OCI-LY1 (cell line): ENCODE results near the gene GPR171.

Source experiments
- H2AFZ ChIP-seq: fragments of 200-600 bp; sonication (generic), shearing (Covaris generic); 2 replicates; pipeline ENCODE4 v1.6.0; 2014; ENCODE audit warnings: antibody characterized with exemption, mild to moderate bottlenecking, low read length
- H3F3A ChIP-seq: fragments of 200-600 bp; sonication (generic), shearing (Covaris generic); 2 replicates; pipeline ENCODE4 v1.6.0; 2014; ENCODE audit warnings: mild to moderate bottlenecking, antibody characterized with exemption, low read length, moderate library complexity; ENCODE audit not compliant: insufficient read depth
- H3K27ac ChIP-seq: fragments of 200-600 bp; sonication (generic); 2 replicates; pipeline ENCODE4 v1.5.1; 2014; ENCODE audit warnings: low read length, mixed run types, mild to moderate bottlenecking, low read depth; ENCODE audit not compliant: poor library complexity, severe bottlenecking
- H3K27me3 ChIP-seq: fragments of 200-600 bp; sonication (generic); 2 replicates; pipeline ENCODE4 v1.6.0; 2014; ENCODE audit warnings: antibody characterized with exemption, mild to moderate bottlenecking, low read length, moderate library complexity; ENCODE audit not compliant: insufficient read depth
- H3K36me3 ChIP-seq: fragments of 200-600 bp; sonication (generic); 2 replicates; pipeline ENCODE4 v1.6.1; 2014; ENCODE audit warnings: mild to moderate bottlenecking, antibody characterized with exemption, low read length, moderate library complexity, mixed read lengths; ENCODE audit not compliant: insufficient read depth
- H3K4me1 ChIP-seq: fragments of 200-600 bp; sonication (generic); 2 replicates; pipeline ENCODE4 v1.5.1; 2014; ENCODE audit warnings: mild to moderate bottlenecking, low read length, moderate library complexity; ENCODE audit not compliant: insufficient read depth, severe bottlenecking
- H3K4me2 ChIP-seq: fragments of 200-600 bp; sonication (generic), shearing (Covaris generic); 2 replicates; pipeline ENCODE4 v1.6.1; 2014; ENCODE audit warnings: low read length
- H3K4me3 ChIP-seq: fragments of 200-600 bp; sonication (generic); 2 replicates; pipeline ENCODE4 v1.5.1; 2014; ENCODE audit warnings: low read length, low read depth, mild to moderate bottlenecking, mixed read lengths; ENCODE audit not compliant: poor library complexity, severe bottlenecking
- H3K79me2 ChIP-seq: fragments of 200-600 bp; shearing (Covaris generic); 2 replicates; pipeline ENCODE4 v1.6.1; 2016; ENCODE audit warnings: mixed run types, low read length, mixed read lengths; ENCODE audit not compliant: insufficient read depth
- H3K9ac ChIP-seq: fragments of 200-600 bp; sonication (generic), shearing (Covaris generic); 2 replicates; pipeline ENCODE4 v1.6.1; 2014; ENCODE audit warnings: mild to moderate bottlenecking, low read length, mixed read lengths
- H3K9me2 ChIP-seq: fragments of 200-600 bp; sonication (generic), shearing (Covaris generic); 2 replicates; pipeline ENCODE4 v1.6.1; 2014; ENCODE audit warnings: low read depth, mild to moderate bottlenecking, low read length, mixed read lengths
- H3K9me3 ChIP-seq: fragments of 200-600 bp; shearing (Covaris generic); 2 replicates; pipeline ENCODE4 v1.6.1; 2014; ENCODE audit warnings: low read length, mixed read lengths
- H4K20me1 ChIP-seq: fragments of 200-600 bp; sonication (generic), shearing (Covaris generic); 2 replicates; pipeline ENCODE4 v1.6.0; 2016; ENCODE audit warnings: mild to moderate bottlenecking, low read length; ENCODE audit not compliant: insufficient read depth
- CTCF ChIP-seq: fragments of 200-600 bp; sonication (generic), shearing (Covaris generic); IDR thresholded peaks from 2 replicates; pipeline ENCODE4 v1.5.1; 2017; ENCODE audit warnings: mild to moderate bottlenecking, antibody characterized with exemption, low read length, moderate library complexity, mixed read lengths
- EZH2 ChIP-seq: fragments of 200-600 bp; sonication (generic), shearing (Covaris generic); IDR thresholded peaks from 2 replicates; pipeline ENCODE4 v1.8.0; 2017; ENCODE audit warnings: borderline replicate concordance, mixed run types, mild to moderate bottlenecking, antibody characterized with exemption, low read length, moderate library complexity, mixed read lengths

Gene GPR171

GRCh38 chr3:151230646-151231045 lies 27.6 kb upstream of the GPR171 start:
- Histone ChIP-seq H3K9ac (no peak overlapping the region), H3K9me3 (no peaks in the 10 kb centered on the region), H3F3A (no peaks in the 10 kb centered on the region), H3K4me2 (peak overlapping the region; percentile 1; the same call in 1 of the 2 replicates), H3K4me1 (peaks cover 32% of the 10 kb centered on the region), H3K36me3 (no peaks in the 10 kb centered on the region), H3K27ac (no peak overlapping the region), H2AFZ (no peak overlapping the region), H3K79me2 (no peaks in the 10 kb centered on the region), H3K27me3 (no peaks in the 10 kb centered on the region), H4K20me1 (no peaks in the 10 kb centered on the region), H3K9me2 (no peaks in the 10 kb centered on the region), H3K4me3 (no peak overlapping the region)
- TF ChIP-seq EZH2, result no peak
- no peak for TF ChIP-seq CTCF

- no peak overlapping the region for H3K9ac ChIP-seq
- H3K4me2 ChIP-seq, result no peak overlapping the region
- no peaks in the 10 kb centered on the region for H3K9me3 ChIP-seq
- H3K27ac ChIP-seq, result peak overlapping the region; percentile 48
- no peaks in the 10 kb centered on the region for H3K36me3 ChIP-seq
- no peaks in the 10 kb centered on the region for H4K20me1 ChIP-seq
- H3K4me3 ChIP-seq, result no peak overlapping the region
- H3K9me2 ChIP-seq, result no peaks in the 10 kb centered on the region
- TF ChIP-seq EZH2, result no peak
- TF ChIP-seq CTCF, result no peak
- H3F3A ChIP-seq, result no peaks in the 10 kb centered on the region
- H3K27me3 ChIP-seq, result no peaks in the 10 kb centered on the region
- no peak overlapping the region for H2AFZ ChIP-seq
- H3K4me1 ChIP-seq, result peaks cover 32% of the 10 kb centered on the region
- no peaks in the 10 kb centered on the region for H3K79me2 ChIP-seq
Observed at GRCh38 chr3:151228666-151229040, 25.6 kb upstream of the GPR171 start.

GRCh38 chr3:151227807-151228665 lies 25.0 kb upstream of the GPR171 start:
- Histone ChIP-seq H3K4me3 (no peak overlapping the region), H2AFZ (no peak overlapping the region), H4K20me1 (no peaks in the 10 kb centered on the region), H3K9me3 (no peaks in the 10 kb centered on the region), H3K27ac (peak overlapping the region; percentile 48), H3K79me2 (no peaks in the 10 kb centered on the region), H3K27me3 (no peaks in the 10 kb centered on the region), H3K36me3 (no peaks in the 10 kb centered on the region), H3K4me1 (peaks cover 32% of the 10 kb centered on the region), H3F3A (no peaks in the 10 kb centered on the region), H3K9ac (no peak overlapping the region), H3K4me2 (peak overlapping the region; percentile 9; the same call in 1 of the 2 replicates), H3K9me2 (no peaks in the 10 kb centered on the region)
- TF ChIP-seq EZH2 (no peak), CTCF (peak; percentile 99)
